Pons (tissue), 1 donor: ENCODE measurements around the gene HMGCS1.
"Not testable (repeated sequence)": the region's sequence is repeated elsewhere in the genome, so short reads cannot be mapped to it uniquely, and the experiment has no call there.

Source experiments
- DNase-seq: peaks from one replicate; pipeline ENCODE4 v3.0.0-alpha.2; 2016; ENCODE audit warnings: low spot score

Gene HMGCS1

DNA sequence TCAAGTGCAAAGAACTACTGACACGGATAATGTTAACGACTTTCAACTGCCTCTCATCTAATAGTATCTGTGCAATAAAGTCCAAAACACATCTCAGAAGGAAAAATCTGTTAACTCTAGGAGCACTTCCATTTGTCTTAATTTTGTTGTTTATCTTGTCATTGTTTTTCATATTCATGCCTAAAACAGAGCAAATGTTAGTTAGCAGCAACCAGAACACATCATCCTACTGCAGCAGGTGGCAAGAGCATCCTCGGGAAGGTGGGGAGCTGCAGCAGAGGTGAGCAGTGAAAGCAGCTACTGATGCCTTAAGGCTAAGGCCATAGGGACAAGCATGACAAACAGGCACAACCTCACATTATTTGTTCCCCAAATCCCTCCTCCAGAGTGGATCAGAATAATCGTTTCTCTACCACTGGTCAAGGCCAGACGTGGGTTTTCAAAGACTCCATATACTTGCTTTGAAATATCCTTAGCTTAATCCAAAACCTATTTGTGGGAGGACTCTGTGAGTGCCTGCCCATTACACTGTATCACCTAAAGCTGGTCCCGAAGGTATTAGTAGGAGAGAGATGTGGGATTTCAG is 1.0 kb downstream of the HMGCS1 start:
- DNase-seq = no peak

DNA sequence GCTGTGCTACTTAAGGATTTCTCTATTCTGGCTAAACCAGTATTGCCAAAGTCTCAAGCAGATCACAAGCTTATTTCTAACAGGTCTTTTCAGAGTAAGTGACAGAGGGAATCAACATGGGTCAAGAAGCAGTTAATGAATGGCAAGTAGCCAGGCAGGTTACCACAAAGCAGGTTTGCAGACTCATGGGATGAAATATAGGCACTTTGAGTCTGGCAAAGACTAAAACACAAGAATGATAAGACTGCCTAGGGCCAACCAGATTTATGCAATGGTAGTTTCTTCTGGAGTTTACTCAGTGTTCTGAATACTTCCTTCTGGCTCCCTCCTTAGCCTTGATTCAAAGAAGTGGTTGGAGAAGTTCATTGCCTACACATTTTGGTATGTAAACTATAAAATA is 3.6 kb downstream of the HMGCS1 start:
- no peak for DNase-seq

DNA sequence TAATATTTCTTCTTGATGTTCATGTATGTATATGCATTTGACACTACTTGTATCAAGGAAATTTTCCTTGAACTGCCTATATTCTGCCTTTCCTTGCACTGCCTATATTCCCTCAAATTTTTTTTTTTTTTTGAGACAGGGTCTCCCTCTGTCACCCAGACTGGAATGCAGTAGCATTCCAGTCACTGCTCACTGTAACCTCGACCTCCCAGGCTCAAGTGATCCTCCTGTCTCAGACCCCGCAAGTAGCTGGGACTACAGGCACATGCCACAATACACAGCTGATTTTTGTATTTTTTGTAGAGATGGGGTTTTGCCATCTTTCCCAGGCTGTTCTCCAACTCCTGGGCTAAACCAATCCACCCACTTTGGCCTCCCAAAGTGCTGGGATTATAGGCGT is 4.1 kb downstream of the HMGCS1 start:
- DNase-seq = no peak

GRCh38 chr5:43306954-43307353 is 6.3 kb downstream of the HMGCS1 start:
- DNase-seq = not testable (repeated sequence)

DNA sequence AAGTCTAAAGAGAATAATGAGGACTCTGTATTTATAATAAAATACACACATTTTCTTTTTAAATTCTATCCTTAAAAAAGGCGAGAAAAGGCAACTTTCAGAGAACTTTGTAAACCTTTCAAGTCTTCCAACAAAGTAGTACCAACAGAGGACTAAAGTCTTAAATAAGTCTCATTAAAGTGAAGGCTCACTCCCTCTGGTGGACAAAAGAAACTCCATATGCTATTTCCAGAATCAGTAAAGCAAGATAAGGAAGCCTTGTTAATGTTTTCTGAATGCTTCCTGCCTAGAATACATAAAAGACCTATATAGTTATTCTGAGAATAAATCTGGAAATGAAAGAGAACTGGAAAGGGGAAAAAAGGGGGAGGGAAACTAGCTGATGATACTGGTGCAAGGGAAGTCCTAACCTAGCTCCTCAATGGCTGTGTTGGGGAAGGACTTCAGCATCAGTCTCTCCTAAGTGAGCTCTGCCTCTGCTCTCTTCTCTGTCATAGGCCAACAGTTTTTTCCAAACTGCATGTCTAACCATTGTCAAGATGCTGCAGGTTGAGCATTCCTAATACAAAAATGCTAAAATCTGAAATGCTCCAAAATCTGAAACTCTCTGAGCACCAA is 7.2 kb downstream of the HMGCS1 start:
- DNase-seq = peak; percentile 88

- DNase-seq = no peak
These were observed 8.7 kb downstream of the HMGCS1 start for GRCh38 chr5:43304525-43304924.

- DNase-seq = no peak
These were observed 10.0 kb downstream of the HMGCS1 start for GRCh38 chr5:43303242-43303641.

GRCh38 chr5:43302481-43302880 is 10.7 kb downstream of the HMGCS1 start:
- no peak for DNase-seq

GRCh38 chr5:43301653-43302091 is 11.5 kb downstream of the HMGCS1 start:
- DNase-seq = no peak

DNA sequence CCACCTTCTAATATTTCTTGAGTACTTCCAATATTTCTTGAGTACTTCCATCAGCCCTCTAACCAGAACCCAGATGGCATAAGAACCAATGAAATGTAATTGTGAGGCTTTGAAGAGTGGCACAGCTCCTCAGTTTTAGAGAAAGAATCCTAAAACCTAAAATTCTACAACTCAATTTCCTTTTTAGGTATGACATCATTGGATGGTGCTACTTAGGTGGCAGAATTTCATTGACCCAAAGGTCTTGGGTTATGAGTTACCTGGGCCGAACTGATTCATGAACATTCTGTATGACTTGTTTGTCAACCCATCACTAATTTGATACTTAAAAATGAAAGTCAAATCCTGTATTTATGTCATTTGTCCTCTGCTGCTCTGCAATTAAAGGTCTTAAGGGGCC is 13.1 kb downstream of the HMGCS1 start:
- DNase-seq = no peak

GRCh38 chr5:43298443-43298842 is 14.8 kb downstream of the HMGCS1 start:
- DNase-seq = no peak

DNA sequence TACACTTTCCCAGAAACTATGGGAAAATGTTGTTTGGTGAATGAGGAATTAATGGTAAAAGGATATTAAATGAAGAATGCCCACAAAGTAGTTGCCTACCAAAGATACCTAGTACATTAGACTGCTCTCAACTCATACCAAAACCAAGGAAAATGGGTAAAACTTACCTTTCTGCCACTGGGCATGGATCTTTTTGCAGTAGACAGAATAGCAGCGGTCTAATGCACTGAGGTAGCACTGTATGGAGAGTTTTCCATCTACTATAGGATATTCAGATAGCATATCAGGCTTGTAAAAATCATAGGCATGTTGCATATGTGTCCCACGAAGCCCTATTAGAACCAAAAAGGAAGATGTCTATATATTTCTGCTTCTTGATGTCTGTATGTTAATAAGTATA is 16.4 kb downstream of the HMGCS1 start:
- no peak for DNase-seq

- no peak for DNase-seq
These were observed 18.0 kb downstream of the HMGCS1 start for GRCh38 chr5:43295202-43295601.

DNA sequence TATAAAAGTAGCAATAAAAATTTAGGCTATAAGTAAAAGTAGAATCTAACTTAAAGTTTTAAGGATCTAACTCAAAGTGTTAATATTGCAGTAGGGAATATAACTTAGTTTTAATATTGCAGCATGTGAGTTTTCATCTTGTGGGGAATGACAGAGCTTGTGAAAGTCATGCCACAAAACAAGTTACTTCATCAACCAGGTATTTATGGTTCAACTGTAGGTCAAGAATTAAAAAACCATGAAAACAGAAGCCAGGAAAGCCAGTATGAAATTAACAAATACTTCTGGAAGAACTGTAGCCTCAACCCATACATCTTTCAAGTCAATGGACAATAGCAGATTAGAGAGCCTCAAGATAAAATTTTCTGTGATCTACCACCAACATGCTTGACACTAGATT is 19.0 kb downstream of the HMGCS1 start:
- DNase-seq = no peak

DNA sequence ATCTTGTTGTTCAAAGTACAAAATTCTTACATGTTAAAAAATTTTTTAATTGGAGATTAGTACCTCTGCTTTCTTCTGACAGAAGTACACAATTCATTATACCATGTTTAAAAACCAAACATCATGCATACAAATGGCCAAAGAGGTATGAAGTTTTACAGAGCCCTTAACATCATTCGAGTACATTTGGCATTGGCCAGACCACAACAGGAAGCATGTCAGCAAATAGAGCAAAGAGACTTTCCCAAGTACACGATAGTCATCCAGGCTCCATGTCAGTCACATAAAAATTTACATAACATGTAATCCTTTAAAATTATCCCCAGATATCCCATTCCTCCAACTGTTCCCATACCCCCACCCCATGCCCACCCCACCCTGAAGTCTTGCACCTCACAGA is 22.5 kb downstream of the HMGCS1 start:
- no peak for DNase-seq

GRCh38 chr5:43288269-43288831 is 24.9 kb downstream of the HMGCS1 start:
- DNase-seq = no peak

GRCh38 chr5:43287493-43287892 is 25.7 kb downstream of the HMGCS1 start:
- no peak for DNase-seq

- DNase-seq = no peak
These were observed 26.6 kb downstream of the HMGCS1 start for GRCh38 chr5:43286623-43287022.

DNA sequence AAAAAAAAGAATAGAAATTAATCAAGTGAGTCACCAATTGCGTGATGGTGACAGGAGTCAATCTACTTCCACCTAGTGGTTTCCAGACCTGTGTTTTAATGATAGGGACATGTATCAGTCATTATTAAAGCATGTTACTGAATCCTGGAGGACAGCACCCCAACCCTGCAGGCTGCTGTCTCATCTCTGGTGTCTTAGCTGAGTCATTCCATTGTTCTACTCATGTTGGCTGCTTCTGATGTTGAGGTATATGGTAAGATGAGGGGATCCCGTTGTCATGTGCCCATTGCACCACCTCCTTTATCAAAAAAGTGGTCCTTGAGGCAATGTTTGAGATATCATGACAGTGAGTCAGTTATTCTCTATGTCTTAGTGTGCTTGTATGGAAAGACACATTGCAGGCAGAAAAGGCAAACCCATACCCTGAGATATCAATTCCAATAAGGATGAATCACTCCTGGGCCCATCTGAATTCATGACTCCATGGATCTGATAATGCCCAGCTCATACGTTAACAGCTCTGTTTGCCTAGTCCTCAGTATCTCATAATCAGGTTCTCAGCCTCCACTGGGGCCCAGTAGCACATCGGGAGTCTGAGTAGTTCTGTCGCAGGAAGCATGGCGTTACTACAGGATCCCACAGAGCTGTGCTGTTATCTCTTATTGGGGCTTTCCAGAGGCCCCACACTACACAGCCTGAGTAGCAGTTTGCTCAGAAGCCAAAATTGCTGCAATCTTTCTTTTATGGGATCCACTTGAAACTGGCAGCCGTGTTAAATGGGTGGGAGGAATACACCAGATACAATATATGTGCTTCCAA is 31.2 kb downstream of the HMGCS1 start:
- DNase-seq = no peak

DNA sequence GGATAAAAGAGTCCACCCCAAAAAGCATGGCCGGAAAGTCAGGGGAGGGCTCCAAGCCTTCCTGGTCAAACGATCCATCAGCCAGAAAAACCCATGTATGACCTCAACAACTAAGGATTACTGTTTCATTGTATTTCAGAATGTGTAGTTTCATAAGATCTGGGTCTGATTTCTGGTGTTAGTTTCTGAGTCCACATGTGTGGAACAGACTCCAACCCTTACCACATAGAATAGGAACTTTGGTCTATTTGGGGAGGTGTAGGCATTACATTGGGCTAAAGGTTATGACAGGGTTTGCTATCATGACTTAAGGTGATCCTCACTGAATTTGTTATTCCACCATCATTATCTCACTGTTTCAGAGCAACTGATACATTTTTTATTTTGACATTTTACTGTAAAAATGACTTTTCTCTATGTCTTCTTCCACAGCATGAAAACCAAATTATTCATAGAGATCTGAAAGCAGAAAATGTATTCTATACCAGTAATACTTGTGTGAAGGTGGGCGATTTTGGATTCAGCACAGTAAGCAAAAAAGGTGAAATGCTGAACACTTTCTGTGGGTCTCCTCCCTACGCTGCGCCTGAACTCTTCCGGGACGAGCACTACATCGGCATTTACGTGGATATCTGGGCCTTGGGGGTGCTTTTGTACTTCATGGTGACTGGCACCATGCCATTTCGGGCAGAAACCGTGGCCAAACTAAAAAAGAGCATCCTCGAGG is 33.5 kb downstream of the HMGCS1 start:
- DNase-seq = no peak

DNA sequence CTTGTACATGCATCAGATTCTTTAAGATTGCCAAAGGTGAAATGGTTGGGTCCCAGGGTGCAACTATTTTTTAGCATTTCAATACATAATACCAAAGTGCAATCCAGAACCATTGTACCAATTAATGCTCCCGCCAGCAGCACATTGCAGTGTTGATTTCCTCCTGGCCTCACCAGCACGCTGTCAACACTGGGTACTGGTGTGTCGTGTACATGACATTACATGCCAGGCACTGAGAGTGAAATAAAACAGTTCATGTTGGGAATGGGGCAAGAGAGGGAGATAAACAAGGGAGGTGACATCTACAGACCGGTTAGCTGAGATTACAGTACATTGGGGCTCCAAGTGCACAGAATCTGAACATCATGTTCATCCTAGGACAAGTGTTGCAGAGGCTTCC is 37.8 kb downstream of the HMGCS1 start:
- DNase-seq = no peak

DNA sequence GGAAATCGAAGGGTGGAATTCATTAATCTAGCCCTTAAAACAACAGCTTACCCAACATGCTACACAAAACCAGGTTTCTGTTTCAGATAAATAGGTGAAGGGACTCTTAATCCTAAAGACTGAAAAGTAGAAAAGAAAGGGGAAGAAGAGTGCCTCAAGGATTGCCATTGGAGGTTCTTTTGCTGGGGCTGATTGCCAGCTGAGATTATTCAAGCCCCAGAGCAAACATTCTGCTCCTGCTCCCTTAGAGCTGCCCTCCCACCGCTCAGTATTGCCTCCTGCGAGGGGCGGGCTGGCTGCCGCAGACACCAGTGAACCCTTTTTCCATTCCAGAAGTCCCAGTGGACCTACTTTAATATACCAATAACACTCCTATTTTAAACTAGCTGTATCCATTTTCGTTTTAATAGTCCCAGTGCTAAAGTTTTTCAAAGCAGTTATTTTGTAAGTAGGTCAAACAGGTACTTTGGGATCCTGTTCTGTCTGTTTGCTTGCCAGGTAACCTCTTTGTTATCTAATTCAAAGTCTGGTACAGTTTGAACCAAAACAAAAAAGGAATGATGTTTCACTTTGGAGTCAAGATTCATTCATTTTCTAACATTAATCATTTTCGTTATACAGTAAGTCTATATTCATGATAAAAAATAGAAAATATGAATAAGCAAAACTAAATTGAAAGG is 38.6 kb downstream of the HMGCS1 start:
- DNase-seq = no peak
